Pancreas (tissue), 10 donors: ENCODE measurements around the gene SPTBN2. TPM values are rescaled to one million over a fixed set of nuclear protein-coding genes. Genes with fewer than 3 reads are reported as not detected.
A peak's percentile ranks its signal among the peaks of the same experiment; 100 is the strongest.

Source experiments
- ATAC-seq, 4 donors: fragments of 200-7000 bp; cut with Tn5 transposase; one replicate each; pipeline versions ENCODE4 v1.8.0 to v1.9.1; 2020; ENCODE audit warnings: mild to moderate bottlenecking in 4 of 4, moderate library complexity in 4 of 4
- DNase-seq, 6 donors: peaks; one replicate each; pipeline ENCODE4 v3.0.0-alpha.2; 2020
- FAIRE-seq: peaks from 2 replicates; lab custom pipeline; 2012; peaks lifted over from hg19 to GRCh38; lab: Jason Lieb, UNC
- H3K27ac ChIP-seq, 4 donors: fragments of 200-600 bp; sonication (generic); 1 replicate in 3 of 4; 2 replicates in 1 of 4; pipeline versions ENCODE4 v1.5.0 to v1.8.0; 2020
- H3K27me3 ChIP-seq, 4 donors: fragments of 200-600 bp; one replicate each; pipeline ENCODE4 v1.8.0; 2021
- H3K36me3 ChIP-seq, 3 donors: fragments of 200-600 bp; sonication (generic) in 1 of 3; one replicate each; pipeline versions ENCODE4 v1.5.0 to v1.8.0; 2020 to 2021
- H3K4me1 ChIP-seq, 3 donors: fragments of 200-600 bp; one replicate each; pipeline ENCODE4 v1.8.0; 2021
- H3K4me3 ChIP-seq, 4 donors: fragments of 200-600 bp; sonication (generic) in 2 of 4; one replicate each; pipeline versions ENCODE4 v1.5.0 to v1.8.0; 2020 to 2021
- H3K9me3 ChIP-seq, 4 donors: fragments of 200-600 bp; one replicate each; pipeline ENCODE4 v1.8.0; 2021
- CTCF ChIP-seq, 4 donors: fragments of 200-600 bp; sonication (generic) in 3 of 4; IDR thresholded peaks; one replicate each; pipeline versions ENCODE4 v1.5.0 to v1.8.0; 2021; ENCODE audit warnings: antibody characterized with exemption in 4 of 4
- WGBS, 2 donors: extraction: QIAGEN DNeasy Blood & Tissue Kit; methylation state at CpG; one replicate each; pipeline ENCODE4 v1.1.7; 2013; 5-methylcytosine and 5-hydroxymethylcytosine counted together
- intact Hi-C, 3 donors: fragments of 100-400 bp; cut with DNase I; formaldehyde crosslinking; loops; one replicate each; pipeline versions ENCODE4 v1.11.1 to v1.14.2; 2022
- polyA plus RNA-seq, 2 donors: library from polyadenylated mRNA; stranded (reverse); fragments of 200-250 nt; gene quantifications; one replicate each; pipeline ENCODE4 v1.2.3, GENCODE V29; 2013
- total RNA-seq, 6 donors: library from RNA; stranded (reverse); fragmentation: NEBNext Ultra II Directional in 4 of 6; extraction: Animal tissue kit (Norgen Biotek cat#: 25700) in 4 of 6; gene quantifications; one replicate each; pipeline versions ENCODE4 v1.2.1 to v1.2.4, GENCODE V29; 2021 to 2023
- donor health status: healthy with polysubstance abuse.
- donor health status: DM: no; HTN: no; CAD: no; lungs with moderate emphysema.
- donor health status: DM: no; HTN: no; CAD: no.
- donor health status: control.
- donor health status: control.
- donor health status: Bipolar disorder and iron deficiency.
- donor health status: DM: yes; HTN: yes; CAD: no.
- donor health status: DM: no; HTN: no; CAD: no.
- donor health status: DM: no; HTN: no; CAD: no.
- donor health status: DM: yes; HTN: yes; CAD: no.

SPTBN2 gene
- total and polyA plus RNA-seq, 8 donors = 17.8 to 59.8 (median 38.7) TPM

DNA sequence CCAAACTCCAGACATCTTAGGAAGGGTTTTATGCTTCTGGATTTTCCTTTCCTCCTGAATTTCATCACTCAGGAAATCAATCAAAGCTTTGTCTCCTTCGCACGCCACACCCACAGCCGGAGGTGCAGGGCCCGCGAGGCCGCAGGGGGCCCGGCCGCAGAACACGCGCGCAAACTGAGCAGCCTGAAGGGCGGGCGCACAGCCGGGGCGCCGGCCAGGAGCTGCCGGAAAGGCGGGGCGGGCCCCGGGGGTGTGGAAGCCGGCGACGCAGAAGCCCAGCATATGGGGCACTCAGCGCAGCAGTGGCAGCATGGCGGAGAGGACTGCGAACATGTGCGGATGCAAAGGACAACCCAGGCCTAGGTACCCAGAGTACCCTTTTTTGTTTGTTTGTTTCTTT lies 33.1 kb upstream of the SPTBN2 start:
- FAIRE-seq (no peak), ATAC-seq (no peak), DNase-seq (no peak)
- H3K4me3 ChIP-seq = no peak overlapping the region
- intact Hi-C loops = no loop called here
- no peak overlapping the region for H3K27ac ChIP-seq
- no peaks in the 10 kb centered on the region for H3K9me3 ChIP-seq
- 95% methylated on average over 27 of the region's 27 CpGs for WGBS, 2 donors
- H3K27me3 ChIP-seq = no peaks in the 10 kb centered on the region
- no peaks in the 10 kb centered on the region for H3K36me3 ChIP-seq
- H3K4me1 ChIP-seq = no peaks in the 10 kb centered on the region
- no peak for TF ChIP-seq CTCF (IDR thresholded peaks at IDR 0.05)

DNA sequence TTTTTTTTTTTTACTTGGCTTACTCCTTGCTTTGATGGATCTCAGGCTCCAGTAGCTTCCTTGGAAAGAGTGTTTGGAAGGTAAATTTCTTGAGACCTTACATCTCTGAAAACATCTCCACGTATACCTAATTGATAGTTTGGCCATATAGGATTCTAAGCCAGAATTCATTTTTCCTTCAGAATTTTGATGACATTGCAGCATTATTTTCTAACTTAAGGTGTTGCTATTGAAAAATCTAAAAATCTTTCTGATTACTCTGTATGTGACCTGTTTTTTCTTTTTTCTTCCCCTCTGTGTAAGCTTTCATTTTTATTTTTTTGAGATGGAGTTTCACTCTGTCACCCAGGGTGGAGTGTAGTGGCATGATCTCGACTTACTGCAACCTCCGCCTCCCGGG lies 23.1 kb upstream of the SPTBN2 start:
- Histone ChIP-seq H3K27ac (no peak overlapping the region), H3K4me3 (no peak overlapping the region), H3K9me3 (no peaks in the 10 kb centered on the region), H3K36me3 (no peaks in the 10 kb centered on the region), H3K4me1 (no peaks in the 10 kb centered on the region), H3K27me3 (no peaks in the 10 kb centered on the region)
- DNase-seq = no peak
- intact Hi-C loops = loop anchor here in 1 of 3 donors (10.0 kb wide), 1 partner anchor 253 kb away; no protein-coding TSS in a partner anchor
- FAIRE-seq = no peak
- 88 to 94% methylated on average over 4 of the region's 4 CpGs for WGBS, 2 donors
- TF ChIP-seq CTCF (IDR thresholded peaks at IDR 0.05) = no peak
- no peak for ATAC-seq

DNA sequence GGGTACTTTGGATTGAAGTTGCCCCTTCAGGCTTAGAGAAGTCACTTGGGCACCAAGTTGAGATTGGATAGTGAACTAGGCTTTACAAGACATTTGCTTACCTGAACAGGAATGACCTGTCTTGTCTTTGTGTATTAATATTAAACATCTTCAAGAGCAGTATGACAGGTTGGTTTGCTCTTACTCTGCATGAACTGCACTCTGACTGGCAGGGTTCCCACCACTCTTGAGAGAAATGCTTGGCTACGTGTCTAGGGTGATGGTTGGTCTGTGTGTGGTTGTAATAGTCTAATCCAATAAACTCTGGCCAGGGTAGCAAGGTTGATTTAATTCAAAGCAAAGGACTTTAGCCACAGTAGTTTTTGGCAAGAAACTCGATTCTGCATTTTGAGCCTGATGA lies 20.1 kb upstream of the SPTBN2 start:
- no peaks in the 10 kb centered on the region for H3K4me1 ChIP-seq
- H3K36me3 ChIP-seq = no peaks in the 10 kb centered on the region
- TF ChIP-seq CTCF (IDR thresholded peaks at IDR 0.05) = no peak
- no peaks in the 10 kb centered on the region for H3K27me3 ChIP-seq
- DNase-seq (no peak), FAIRE-seq (no peak), ATAC-seq (no peak)
- H3K9me3 ChIP-seq = no peaks in the 10 kb centered on the region
- H3K4me3 ChIP-seq = no peak overlapping the region
- 67 to 68% methylated on average over 2 of the region's 2 CpGs for whole genome bisulfite sequencing, 2 donors
- intact Hi-C loops = no loop called here
- no peak overlapping the region for H3K27ac ChIP-seq

- Histone ChIP-seq H3K36me3 (no peaks in the 10 kb centered on the region), H3K4me3 (no peak overlapping the region), H3K4me1 (peaks cover 0 to 3% (median 0%) of the 10 kb centered on the region in 3 donors), H3K27ac (no peak overlapping the region), H3K9me3 (no peaks in the 10 kb centered on the region), H3K27me3 (no peaks in the 10 kb centered on the region)
- intact Hi-C loops = no loop called here
- ATAC-seq (no peak), DNase-seq (no peak), FAIRE-seq (no peak)
- no peak for TF ChIP-seq CTCF (IDR thresholded peaks at IDR 0.05)
- WGBS, 2 donors = 86 to 88% methylated on average over 7 of the region's 7 CpGs
Observed at GRCh38 chr11:66747480-66747879, 18.5 kb upstream of the SPTBN2 start.

DNA sequence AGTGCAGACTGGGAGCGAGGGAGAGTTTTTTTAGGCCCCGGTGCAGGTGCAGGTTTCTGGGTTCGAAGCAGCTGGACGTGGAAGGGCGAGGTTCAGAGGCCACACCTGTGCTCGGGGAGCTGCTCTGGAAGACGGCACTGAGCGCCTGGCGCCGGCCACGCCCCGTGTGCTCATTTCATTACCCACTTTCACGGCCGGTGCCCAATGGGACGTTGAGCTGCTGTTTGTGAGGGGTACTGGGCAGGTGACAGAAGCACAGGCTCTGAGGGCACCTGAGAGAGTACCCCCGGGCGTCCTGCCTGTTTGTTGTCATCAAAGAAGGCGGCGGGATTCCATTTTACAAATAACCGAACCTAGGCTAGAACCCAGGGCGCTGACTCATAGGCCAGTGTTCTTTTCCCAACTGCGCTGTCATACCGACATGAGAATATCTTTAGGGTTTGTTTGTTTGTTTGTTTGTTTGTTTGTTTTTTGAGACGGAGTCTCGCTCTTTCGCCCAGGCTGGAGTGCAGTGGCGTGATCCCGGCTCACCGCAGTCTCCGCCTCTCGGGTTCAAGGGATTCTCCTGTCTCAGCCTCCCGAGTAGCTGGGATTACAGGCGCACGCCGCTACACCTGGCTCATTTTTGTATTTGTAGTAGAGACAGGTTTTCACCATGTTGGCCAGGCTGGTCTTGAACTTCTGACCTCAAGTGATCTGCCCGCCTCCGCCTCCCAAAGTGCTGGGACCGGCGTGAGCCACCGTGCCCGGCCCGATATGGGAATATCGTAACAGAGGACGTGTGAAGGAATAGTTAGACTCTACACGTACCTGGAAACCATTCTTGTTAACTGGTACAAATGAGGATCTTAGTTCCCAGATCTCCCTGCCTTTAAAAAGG lies 16.6 kb upstream of the SPTBN2 start:
- peaks cover 0 to 3% (median 0%) of the 10 kb centered on the region in 3 donors for H3K4me1 ChIP-seq
- DNase-seq = peak in 3 of 6 donors; percentile 37 to 68 (median 54)
- H3K27me3 ChIP-seq = no peaks in the 10 kb centered on the region
- no peaks in the 10 kb centered on the region for H3K36me3 ChIP-seq
- peak overlapping the region; percentile 72 to 89 (median 84) for H3K4me3 ChIP-seq
- intact Hi-C loops = no loop called here
- no peaks in the 10 kb centered on the region for H3K9me3 ChIP-seq
- H3K27ac ChIP-seq = peak overlapping the region in 2 of 4 donors; percentile 17 to 81
- ATAC-seq = peak; percentile 47 to 71 (median 60)
- WGBS, 2 donors = 44 to 51% methylated on average over 44 to 45 of the region's 45 CpGs
- no peak for TF ChIP-seq CTCF (IDR thresholded peaks at IDR 0.05)
- FAIRE-seq = no peak
